OCI-M2 (cell line): ENCODE results near the gene P4HA1.

Experiments
- DNase-seq: peaks from one replicate; lab custom pipeline; 2025; ENCODE audit not compliant: unreplicated experiment; lab: John Stamatoyannopoulos, UW

P4HA1 gene

DNA sequence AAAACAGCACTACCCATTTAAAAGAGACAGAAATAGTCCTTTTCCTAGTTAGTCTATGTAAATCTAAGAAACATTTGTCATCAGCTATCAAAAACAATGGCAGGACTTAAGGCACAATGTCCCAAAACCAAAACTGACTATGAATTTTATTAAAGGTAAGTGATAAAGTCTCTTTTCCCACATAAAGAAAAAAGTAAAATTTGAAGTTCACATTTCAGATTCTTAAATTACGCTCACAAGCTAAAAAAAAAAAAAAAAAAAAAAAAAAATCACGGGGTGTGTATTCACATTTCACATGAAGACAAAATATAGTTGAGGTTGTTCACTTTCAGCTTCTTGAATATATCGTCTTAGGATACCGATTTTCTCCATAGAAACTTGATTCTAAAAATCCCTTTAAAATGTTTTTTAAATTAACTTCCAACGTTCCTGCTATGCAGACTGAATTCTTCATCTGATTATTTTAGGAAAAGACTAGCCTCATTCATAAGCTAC, 1.6 kb downstream of the P4HA1 start:
- no peak for DNase-seq

DNA sequence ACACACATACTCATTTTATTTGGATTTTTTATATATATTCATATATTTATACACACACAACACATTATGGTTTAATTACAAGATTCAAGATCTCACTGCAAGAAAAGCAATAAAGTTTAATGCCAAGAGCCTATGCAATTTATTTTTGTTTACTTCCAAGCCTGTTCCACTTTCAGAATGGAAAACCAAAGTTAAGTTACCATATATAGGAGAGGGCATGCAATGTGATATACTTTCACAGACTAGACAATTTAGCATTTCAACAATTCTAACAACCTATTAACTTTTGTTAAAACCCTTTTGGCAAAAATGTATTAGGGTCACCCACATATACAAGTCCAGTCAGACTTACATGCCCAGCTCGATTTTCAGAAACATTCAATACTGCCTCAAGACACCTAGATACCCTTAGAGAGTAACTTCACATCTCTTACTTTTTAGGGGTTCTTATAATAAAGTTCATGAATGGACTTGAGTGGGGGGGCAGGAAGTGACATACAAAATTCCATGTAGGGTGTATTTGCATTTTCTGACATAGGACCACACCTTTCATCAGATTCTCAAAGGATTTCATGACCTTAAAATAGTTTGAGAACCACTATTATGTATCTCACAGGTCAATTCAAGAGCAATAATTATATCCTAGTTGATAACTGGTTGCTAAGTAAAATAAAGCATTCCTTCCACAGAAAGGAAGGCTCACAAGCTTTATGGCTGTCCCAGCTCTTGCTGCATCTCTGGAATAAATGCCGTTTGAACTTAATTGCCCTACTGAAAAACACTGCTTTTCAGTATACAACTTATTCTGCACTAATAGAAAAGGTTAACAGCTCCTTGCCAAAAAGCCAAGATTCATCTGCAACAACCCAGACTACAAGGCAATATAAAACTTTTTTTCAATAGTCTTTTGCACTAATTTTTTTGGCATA, 2.5 kb downstream of the P4HA1 start:
- DNase-seq: no peak

DNA sequence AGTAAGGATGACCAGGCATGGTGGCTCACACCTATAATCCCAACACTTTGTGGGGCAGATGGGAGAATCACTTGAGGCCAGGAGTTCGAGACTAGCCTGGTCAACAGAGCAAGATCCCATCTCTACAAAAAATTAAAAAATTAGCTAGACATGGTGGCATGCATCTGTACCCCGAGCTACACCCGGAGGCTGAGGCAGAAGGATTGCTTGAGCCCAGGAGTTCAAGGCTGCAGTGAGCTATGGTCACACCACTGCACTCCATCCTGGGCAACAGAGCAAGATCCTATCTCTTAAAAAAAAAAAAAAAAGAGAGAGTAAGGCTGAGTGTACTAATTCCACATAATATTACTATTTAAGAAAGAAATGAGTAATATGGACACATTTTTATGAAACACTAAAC, 3.8 kb downstream of the P4HA1 start:
- no peak for DNase-seq

DNA sequence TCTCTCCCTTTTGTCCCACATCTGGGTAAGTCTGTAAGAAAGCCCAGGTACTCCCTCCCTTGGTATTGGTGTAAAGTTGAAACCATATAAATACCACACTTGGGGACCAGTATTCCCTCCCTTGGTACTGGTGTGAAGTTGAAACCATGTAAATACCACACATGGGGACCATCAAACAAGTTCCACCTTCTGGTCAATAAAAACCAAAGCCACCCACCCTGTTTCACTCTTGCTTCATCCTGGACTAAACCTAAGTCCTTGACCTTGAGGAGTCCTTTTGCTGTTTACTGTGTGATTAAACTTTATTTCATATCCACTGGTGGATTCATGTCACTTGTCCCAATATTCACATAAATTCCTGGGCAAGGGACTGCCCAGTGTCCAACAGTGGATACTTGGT, 8.4 kb downstream of the P4HA1 start:
- no peak for DNase-seq

DNA sequence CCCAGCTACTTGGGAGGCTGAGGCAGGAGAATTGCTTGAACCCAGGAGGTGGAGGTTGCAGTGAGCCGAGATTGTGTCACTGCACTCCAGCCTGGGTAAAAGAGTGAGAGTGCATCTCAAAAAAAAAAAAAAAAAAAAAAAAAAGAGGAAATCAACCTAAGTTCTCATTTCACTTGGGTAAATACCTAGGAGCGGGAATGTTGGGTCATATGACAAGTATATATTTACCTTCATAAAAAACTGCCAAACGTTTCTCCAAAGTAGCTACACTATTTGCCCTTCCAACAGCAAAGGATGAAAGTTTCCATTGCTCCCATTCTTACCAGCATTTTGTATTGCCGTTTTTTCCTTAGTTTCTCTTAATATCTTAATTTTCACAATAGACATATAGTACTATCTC, 9.8 kb downstream of the P4HA1 start:
- no peak for DNase-seq

- no peak for DNase-seq
Observed at GRCh38 chr10:73084209-73084608, 12.5 kb downstream of the P4HA1 start.

DNA sequence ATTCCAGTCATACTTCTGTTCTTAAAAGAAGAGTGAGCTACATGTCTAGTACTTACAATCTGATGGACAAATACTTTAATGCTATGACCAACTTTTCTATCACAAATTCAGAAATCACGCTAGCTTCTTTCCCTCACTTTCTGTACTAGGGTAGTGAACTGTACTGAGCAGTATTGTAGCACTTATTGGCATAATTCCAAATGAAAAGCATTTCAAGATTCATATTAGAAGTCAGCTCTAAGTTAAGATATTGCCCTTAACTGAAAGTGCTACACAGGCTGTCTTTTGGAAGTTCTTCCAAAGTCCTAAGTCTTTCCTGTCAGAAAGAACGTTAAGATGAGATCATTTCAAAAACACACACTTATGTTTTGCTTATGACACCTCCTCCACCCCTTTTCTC, 13.4 kb downstream of the P4HA1 start:
- no peak for DNase-seq

DNA sequence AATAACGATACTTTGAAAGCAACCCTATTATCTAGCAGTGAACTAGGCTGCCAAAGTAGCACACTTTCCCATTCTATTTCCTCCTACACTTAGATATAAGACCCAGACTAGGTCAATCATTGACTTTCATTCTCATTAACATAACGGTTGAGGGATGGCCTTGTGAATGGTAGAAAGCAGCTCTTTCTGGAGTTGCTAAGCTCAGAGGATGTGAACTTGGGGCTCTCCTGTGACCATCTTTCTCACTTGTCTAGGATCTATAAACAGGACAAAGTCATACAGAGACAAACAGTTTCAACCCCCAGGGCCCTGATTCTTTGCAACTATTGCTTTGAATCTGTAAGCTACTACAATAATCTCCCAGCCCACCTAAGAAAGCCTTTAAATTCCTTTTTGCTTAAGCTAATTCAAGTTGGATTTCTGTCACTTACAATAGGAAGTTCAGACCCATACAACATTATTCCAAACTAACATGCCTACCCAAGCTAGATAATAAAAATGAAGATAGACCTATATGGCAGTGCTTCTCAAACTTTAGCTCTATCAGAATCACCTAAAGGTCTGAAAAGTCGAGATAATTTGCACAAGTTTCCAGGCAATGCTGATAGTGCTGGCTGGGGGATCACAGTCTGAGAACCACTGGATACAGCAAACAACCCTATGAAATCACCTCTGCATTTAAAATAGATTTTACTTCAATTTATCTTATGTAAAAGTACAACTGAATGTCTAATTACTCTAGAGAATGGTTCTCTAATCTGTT, 16.7 kb downstream of the P4HA1 start:
- no peak for DNase-seq

GRCh38 chr10:73076360-73077183, 20.1 kb downstream of the P4HA1 start:
- no peak for DNase-seq

- DNase-seq: no peak
Observed at GRCh38 chr10:73075829-73076228, 20.8 kb downstream of the P4HA1 start.

DNA sequence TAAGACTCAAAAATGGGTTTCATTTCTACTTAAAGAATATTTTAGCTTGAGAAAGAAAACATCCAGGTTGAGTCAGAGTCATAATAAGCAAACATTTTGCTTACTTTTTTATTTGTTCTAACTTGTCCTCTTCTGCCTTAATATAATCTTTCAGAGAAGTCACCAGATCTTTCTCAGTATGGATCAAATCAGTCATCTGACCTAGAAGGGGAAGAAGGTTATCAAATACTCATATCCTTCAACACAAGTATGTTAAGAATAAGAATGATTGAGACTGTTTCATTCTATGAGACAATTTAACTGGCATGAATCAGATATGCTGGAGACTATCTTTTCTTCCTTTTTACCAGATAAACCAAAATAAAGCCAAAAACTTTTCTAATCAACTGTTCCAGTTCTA, 23.0 kb downstream of the P4HA1 start:
- no peak for DNase-seq

DNA sequence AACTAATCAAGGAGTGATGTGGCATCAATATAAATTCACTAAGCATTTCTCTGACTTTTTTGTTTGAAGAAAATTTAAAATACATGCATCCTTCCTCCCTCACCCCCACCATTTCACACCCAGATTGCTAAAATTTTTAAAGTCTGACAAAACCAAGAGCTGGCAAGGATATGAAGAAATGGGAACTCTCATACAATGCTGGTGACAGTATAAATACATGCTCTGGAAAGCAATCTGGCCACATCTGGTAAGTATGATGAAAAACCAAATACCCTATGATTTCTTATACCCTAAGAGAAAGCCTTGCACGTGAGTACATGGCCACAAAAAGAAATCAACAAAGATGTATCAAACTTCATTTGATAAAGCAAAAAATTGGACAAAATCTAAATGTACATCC, 31.2 kb downstream of the P4HA1 start:
- DNase-seq: no peak

- no peak for DNase-seq
Observed at GRCh38 chr10:73061743-73062142, 34.9 kb downstream of the P4HA1 start.

DNA sequence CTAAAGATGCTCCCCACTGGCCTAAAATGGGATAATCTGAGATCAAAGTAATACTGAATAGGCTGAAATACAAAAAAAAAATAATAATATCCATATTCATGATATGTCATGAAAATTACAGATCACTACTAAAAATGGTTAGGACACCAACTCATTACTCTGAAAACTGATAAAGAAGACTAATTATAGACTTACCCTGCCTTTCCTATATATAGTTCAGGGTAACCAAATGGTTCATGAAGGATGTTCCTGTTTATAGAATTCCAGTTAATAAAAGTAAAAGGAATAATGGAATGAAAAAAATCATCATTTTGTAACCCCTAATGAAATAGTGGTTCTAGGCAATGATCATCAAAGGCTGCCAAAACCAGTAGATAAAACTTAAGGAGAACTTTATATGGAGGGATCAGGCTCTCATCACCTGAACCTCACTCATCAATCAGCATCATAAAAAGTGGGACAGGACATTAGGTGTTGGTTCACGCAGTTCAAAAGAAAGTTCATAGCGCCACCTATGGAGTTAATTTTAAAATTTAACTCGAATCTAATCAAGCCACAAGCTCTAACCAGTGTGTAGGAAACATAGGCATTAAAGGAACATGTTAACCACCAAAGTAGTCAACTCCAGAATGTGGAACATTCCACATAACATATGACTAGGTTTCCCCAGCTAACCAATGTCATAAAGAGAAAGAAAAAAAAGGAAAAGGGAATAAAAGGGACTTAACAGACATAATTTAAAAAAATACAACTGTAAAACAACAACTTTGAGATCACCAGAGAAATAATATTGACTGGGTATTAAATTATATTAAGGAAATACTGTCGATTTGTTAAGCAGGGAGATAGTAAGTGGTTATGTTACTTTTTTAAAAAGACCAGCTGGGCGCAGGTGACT, 35.7 kb downstream of the P4HA1 start:
- DNase-seq: no peak

- DNase-seq: no peak
Observed at GRCh38 chr10:73060173-73060572, 36.5 kb downstream of the P4HA1 start.

DNA sequence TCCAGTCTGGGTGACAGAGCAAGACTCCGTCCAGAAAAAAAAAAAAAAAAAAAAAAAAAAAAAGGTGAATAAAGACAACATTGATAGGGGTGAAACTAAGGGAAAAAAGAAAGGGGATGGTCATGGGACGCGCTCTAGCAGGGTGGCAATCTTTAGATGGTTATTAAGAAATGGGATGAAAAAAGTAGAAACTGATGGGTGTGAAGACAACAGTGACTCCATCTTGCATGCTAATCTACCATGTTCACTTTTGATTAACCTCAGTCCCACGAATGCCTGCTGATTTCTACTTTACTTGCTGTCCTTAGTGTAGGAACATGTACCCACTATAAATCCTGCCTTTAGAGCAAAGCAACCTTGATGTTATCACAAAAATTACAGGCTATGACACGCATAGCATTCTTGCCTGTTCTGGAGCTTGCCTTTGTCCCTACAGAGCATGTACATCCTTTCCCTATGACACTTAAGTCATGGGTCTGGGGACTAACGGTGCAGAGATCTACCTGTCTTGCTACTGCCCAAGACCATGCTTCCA, 38.5 kb downstream of the P4HA1 start:
- DNase-seq: no peak

- no peak for DNase-seq
Observed at GRCh38 chr10:73054286-73054685, 42.4 kb downstream of the P4HA1 start.

- no peak for DNase-seq
Observed at GRCh38 chr10:73053275-73053674, 43.4 kb downstream of the P4HA1 start.

- no peak for DNase-seq
Observed at GRCh38 chr10:73044378-73045285, 52.0 kb downstream of the P4HA1 start.
